Measurements from ENCODE around the gene GNAQ. TPM values are rescaled to one million over a fixed set of nuclear protein-coding genes. Genes with fewer than 3 reads are reported as not detected.

The GNAQ gene
- total RNA-seq, 1 experiment from 2014 or later, result 48.6 TPM

DNA sequence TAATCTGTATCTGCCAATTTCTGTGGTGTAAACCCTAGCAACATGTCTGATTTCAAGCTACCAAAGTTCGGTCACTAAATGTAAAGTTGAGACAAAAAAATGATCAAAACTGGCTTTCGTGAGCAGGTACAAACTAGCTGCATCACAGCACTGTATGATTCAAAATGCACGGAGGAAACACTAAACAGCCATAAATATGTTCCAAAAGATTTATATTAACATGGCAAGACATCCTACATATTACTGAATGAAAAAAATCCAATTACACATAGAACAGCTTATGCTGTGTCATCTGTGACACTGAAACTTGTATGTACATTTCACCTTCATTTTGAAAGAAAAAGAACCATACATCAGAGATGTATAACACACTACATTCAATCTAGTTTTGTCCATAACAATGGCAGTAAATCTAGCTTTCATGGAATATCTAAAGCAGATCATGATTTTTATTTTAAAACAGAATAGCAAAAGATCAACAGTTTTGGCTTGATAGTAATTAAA lies 14.4 kb downstream of the GNAQ start:
- no peak overlapping the region for H2BK5ac ChIP-seq (ENCODE audit: insufficient read length, low read length)
- no peak overlapping the region for H2AK5ac ChIP-seq (ENCODE audit: insufficient read length, low read length)
- Mint-ChIP-seq H3K36me3 (ENCODE audit: insufficient read depth in 1 of 3, low read depth in 3 of 3) (peaks cover 2 to 6% (median 5%) of the 10 kb centered on the region in 3 experiments; a peak in 2 of 7 replicates), H3K27me3 (ENCODE audit: low read depth) (no peaks in the 10 kb centered on the region), H3K4me3 (no peak overlapping the region), H3K27ac (peak overlapping the region in 1 of 3 experiments; percentile 47; a peak in 1 of 7 replicates), H3K9me3 (no peaks in the 10 kb centered on the region), H3K4me1 (peaks cover 27 to 44% of the 10 kb centered on the region in 2 experiments)
- peaks cover 7% of the 10 kb centered on the region; the same call in 1 of the 2 replicates for H3K4me1 ChIP-seq (ENCODE audit: insufficient read depth, low read length)
- H3K4me2 ChIP-seq (ENCODE audit: insufficient read depth, insufficient read length, low read length), result no peak overlapping the region
- H4K91ac ChIP-seq (ENCODE audit: insufficient read length, low read depth, low read length), result no peak overlapping the region
- no peak overlapping the region for H3K4ac ChIP-seq (ENCODE audit: low read depth, low read length)
- H3K27me3 ChIP-seq (ENCODE audit: insufficient read depth, low read length), result no peaks in the 10 kb centered on the region
- no peak overlapping the region for H2BK12ac ChIP-seq (ENCODE audit: insufficient read length, low read depth, low read length)
- H4K5ac ChIP-seq (ENCODE audit: insufficient read length, low read depth, low read length), result no peak overlapping the region
- H2BK15ac ChIP-seq (ENCODE audit: low read depth, low read length), result no peak overlapping the region
- no peaks in the 10 kb centered on the region for H4K20me1 ChIP-seq (ENCODE audit: control insufficient read depth, insufficient read depth, insufficient read length)
- peaks cover 20% of the 10 kb centered on the region; the same call in 1 of the 2 replicates for H3K79me2 ChIP-seq (ENCODE audit: insufficient read depth, low read length)
- H3K27ac ChIP-seq (ENCODE audit: insufficient read length, low read depth, low read length), result no peak overlapping the region
- no peaks in the 10 kb centered on the region for H3K23me2 ChIP-seq (ENCODE audit: insufficient read length, low read depth, low read length, poor library complexity, severe bottlenecking)
- no peaks in the 10 kb centered on the region for H3K79me1 ChIP-seq (ENCODE audit: insufficient read depth, low read depth, low read length, poor library complexity, severe bottlenecking)
- H2BK120ac ChIP-seq (ENCODE audit: low read depth, low read length, poor library complexity, severe bottlenecking), result no peak overlapping the region
- no peak overlapping the region for H4K8ac ChIP-seq (replicated peaks; ENCODE audit: insufficient read length, low read depth, low read length)
- no peak overlapping the region for H3K9ac ChIP-seq (ENCODE audit: extremely low read depth, insufficient read length, low read length)
- H3T11ph ChIP-seq (ENCODE audit: low read length), result no peak overlapping the region
- H3K23ac ChIP-seq (ENCODE audit: insufficient read length, low read depth, low read length), result no peak overlapping the region
- no CpG with 5 or more reads among the region's 3 CpGs for WGBS (ENCODE audit: extremely low coverage, insufficient read length, low lambda C conversion rate)
- TF ChIP-seq, protein P1, sequence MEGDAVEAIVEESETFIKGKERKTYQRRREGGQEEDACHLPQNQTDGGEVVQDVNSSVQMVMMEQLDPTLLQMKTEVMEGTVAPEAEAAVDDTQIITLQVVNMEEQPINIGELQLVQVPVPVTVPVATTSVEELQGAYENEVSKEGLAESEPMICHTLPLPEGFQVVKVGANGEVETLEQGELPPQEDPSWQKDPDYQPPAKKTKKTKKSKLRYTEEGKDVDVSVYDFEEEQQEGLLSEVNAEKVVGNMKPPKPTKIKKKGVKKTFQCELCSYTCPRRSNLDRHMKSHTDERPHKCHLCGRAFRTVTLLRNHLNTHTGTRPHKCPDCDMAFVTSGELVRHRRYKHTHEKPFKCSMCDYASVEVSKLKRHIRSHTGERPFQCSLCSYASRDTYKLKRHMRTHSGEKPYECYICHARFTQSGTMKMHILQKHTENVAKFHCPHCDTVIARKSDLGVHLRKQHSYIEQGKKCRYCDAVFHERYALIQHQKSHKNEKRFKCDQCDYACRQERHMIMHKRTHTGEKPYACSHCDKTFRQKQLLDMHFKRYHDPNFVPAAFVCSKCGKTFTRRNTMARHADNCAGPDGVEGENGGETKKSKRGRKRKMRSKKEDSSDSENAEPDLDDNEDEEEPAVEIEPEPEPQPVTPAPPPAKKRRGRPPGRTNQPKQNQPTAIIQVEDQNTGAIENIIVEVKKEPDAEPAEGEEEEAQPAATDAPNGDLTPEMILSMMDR (conservative IDR thresholded peaks at IDR 0.05), result no peak
- no peak overlapping the region for H3K56ac ChIP-seq (ENCODE audit: insufficient read length, low read depth, low read length)
- no peak overlapping the region for H2AFZ ChIP-seq (ENCODE audit: low read length)
- no peak overlapping the region for H3K14ac ChIP-seq (ENCODE audit: insufficient read depth, low read length)
- H3K18ac ChIP-seq (ENCODE audit: insufficient read length, low read depth, low read length), result no peak overlapping the region
- H3K9me3 ChIP-seq (ENCODE audit: control insufficient read depth, low read depth, low read length), result no peaks in the 10 kb centered on the region
- no peak for DNase-seq
- H2BK20ac ChIP-seq (ENCODE audit: low read depth, low read length, poor library complexity, severe bottlenecking), result no peak overlapping the region
